ENCODE data around the gene ADCY6. TPM values are rescaled to one million over a fixed set of nuclear protein-coding genes. Genes with fewer than 3 reads are reported as not detected.
"Not testable (repeated sequence)": the region's sequence is repeated elsewhere in the genome, so short reads cannot be mapped to it uniquely, and the experiment has no call there.

ADCY6 gene
- total and polyA plus RNA-seq, 2 of the 4 experiments (the other 2 are of a cell fraction), result 18.5 to 34.4 TPM

DNA sequence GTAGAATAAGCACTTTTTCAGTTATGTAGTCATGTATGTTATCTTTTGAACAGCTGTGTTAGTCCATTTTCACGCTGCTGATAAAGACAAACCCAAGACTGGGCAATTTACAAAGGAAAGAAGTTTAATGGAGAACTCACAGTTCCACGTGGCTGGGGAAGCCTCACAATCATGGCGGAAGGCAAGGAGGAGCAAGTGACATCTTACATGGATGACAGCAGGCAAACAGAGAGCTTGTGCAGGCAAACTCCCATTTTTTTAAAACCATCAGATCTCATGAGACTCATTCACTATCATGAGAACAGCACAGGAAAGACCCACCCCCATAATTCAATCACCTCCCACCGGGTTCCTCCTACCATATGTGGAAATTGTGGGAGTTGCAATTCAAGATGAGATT is 69.9 kb downstream of the ADCY6 start:
- H3K9ac ChIP-seq (ENCODE audit: low read depth, low read length); ATAC-seq (ENCODE audit: low read depth); H2BK120ac ChIP-seq (ENCODE audit: low read depth, low read length); dilution Hi-C loops (cut with HindIII; ENCODE audit: low sequenced_read_pairs, unreplicated experiment); POLR2A ChIA-PET (ENCODE audit: unreplicated experiment); H3K4me2 ChIP-seq (ENCODE audit: low read depth, low read length); H2BK20ac ChIP-seq (ENCODE audit: low read depth, low read length); H3K9me1 ChIP-seq (ENCODE audit: insufficient read depth, low read length); DNase-seq; H4K20me1 ChIP-seq (ENCODE audit: insufficient read depth, low read length); intact Hi-C loops (cut with micrococcal nuclease); H2AK9ac ChIP-seq (replicated peaks; ENCODE audit: low read depth, low read length, poor library complexity); H3K14ac ChIP-seq (replicated peaks; ENCODE audit: low read depth, low read length); H3K4ac ChIP-seq (ENCODE audit: low read depth, low read length); H2BK5ac ChIP-seq (ENCODE audit: low read depth, low read length, poor library complexity, severe bottlenecking); H3K18ac ChIP-seq (ENCODE audit: low read depth, low read length); H3K4me1 ChIP-seq (ENCODE audit: control insufficient read depth, insufficient read depth, low read length); CTCF ChIA-PET; BruUV-seq (replicated peaks); H2AFZ ChIP-seq (replicated peaks; ENCODE audit: low read length, poor library complexity); H4K8ac ChIP-seq (ENCODE audit: low read depth in 2 of 2, low read length in 2 of 2); H3K4me3 ChIP-seq (ENCODE audit: insufficient read depth, low read depth, low read length); H3K23ac ChIP-seq (ENCODE audit: low read depth, low read length); H2AK5ac ChIP-seq (ENCODE audit: low read depth, low read length); H3K27me3 ChIP-seq (ENCODE audit: control insufficient read depth, insufficient read depth, low read length); H4K5ac ChIP-seq (ENCODE audit: low read depth, low read length); in situ Hi-C loops (cut with MboI; ENCODE audit: low sequenced_read_pairs); H3K36me3 ChIP-seq (ENCODE audit: control insufficient read depth, insufficient read depth, low read length); H2BK15ac ChIP-seq (ENCODE audit: low read depth, low read length); H4K91ac ChIP-seq (ENCODE audit: insufficient read depth, low read depth, low read length); H3K56ac ChIP-seq (ENCODE audit: extremely low read depth, insufficient read depth, low read length); H3K9me3 ChIP-seq (ENCODE audit: control insufficient read depth, insufficient read depth, low read length); H3K27ac ChIP-seq (ENCODE audit: insufficient read depth, low read length): not testable (repeated sequence)
- no CpG with 5 or more reads among the region's 4 CpGs for WGBS, 2 experiments (ENCODE audit: extremely low coverage in 2 of 2, insufficient read length in 1 of 2)
- H3K79me1 ChIP-seq (ENCODE audit: low read depth in 1 of 2, low read length in 2 of 2), result peaks cover 4 to 20% of the 10 kb centered on the region in 2 experiments; a peak in 3 of 4 replicates

Data from IMR-90 (cell line).